K562 (cell line): ENCODE measurements around the gene AMDHD1. TPM values are rescaled to one million over a fixed set of nuclear protein-coding genes. Genes with fewer than 3 reads are reported as not detected.

Source experiments
- ATAC-seq: fragments of 200-7000 bp; cut with Tn5 transposase; 3 replicates; pipeline ENCODE4 v1.9.1; 2020; ENCODE audit warnings: moderate library complexity
- BruUV-seq: library from RNA; stranded (reverse); fragments of 400-500 nt; replicated peaks from 2 replicates; lab custom pipeline; 2021; lab: Mats Ljungman, UMichigan
- CTCF ChIA-PET: fragments of 300-600 bp; formaldehyde crosslinking; extraction: SDS; loops from one replicate; lab custom pipeline; 2021; ENCODE audit warnings: low intra/inter-chr PET ratio; lab: Yijun Ruan, JAX
- POLR2A ChIA-PET: fragments of 300-600, 350-650 bp; sonication (Branson Sonifier 250); formaldehyde crosslinking; extraction: SDS; loops from one replicate; lab custom pipeline; 2021; ENCODE audit warnings: antibody characterized with exemption, inconsistent platforms; lab: Yijun Ruan, JAX
- DNase-seq, 4 experiments: peaks; one replicate each; pipeline versions ENCODE4 v3.0.0 to v3.0.0-alpha.2; 2011 to 2018; ENCODE audit warnings: low spot score in 3 of 4, mixed read lengths in 3 of 4; ENCODE audit errors: extremely low read depth in 1 of 4
- FAIRE-seq: peaks from 2 replicates; lab custom pipeline; 2011; peaks lifted over from hg19 to GRCh38; lab: Jason Lieb, UNC
- H2AFZ ChIP-seq: 2 replicates; pipeline ENCODE4 v1.6.0; 2011; ENCODE audit warnings: low read depth, low read length, control low read depth, inconsistent platforms
- H3K27ac ChIP-seq: fragments of 200-600 bp; 3 replicates; pipeline ENCODE4 v1.8.0; 2011; ENCODE audit warnings: low read depth, mild to moderate bottlenecking, control low read depth, inconsistent platforms, low read length, moderate library complexity, mixed read lengths; ENCODE audit errors: extremely low read depth
- H3K27me3 ChIP-seq, 2 experiments: fragments of 300-600 bp in 1 of 2; 2 replicates in 1 of 2; 3 replicates in 1 of 2; pipeline versions ENCODE4 v1.6.0 to v1.8.0; 2011; ENCODE audit warnings: inconsistent platforms in 2 of 2, low read length in 2 of 2, mild to moderate bottlenecking in 1 of 2, mixed read lengths in 1 of 2, moderate library complexity in 1 of 2; ENCODE audit not compliant: control insufficient read depth in 2 of 2, insufficient read depth in 2 of 2
- H3K36me3 ChIP-seq: fragments of 300-600 bp; 3 replicates; pipeline ENCODE4 v1.8.0; 2011; ENCODE audit warnings: mild to moderate bottlenecking, low read length, inconsistent platforms; ENCODE audit not compliant: control insufficient read depth, insufficient read depth
- H3K4me1 ChIP-seq, 2 experiments: fragments of 200-600 bp in 1 of 2; replicated peaks in 1 of 2; 2 replicates in 1 of 2; 3 replicates in 1 of 2; pipeline versions ENCODE4 v1.5.1 to v1.8.0; 2011; ENCODE audit warnings: inconsistent platforms in 2 of 2, low read length in 2 of 2, mild to moderate bottlenecking in 1 of 2, mixed read lengths in 1 of 2, moderate library complexity in 1 of 2; ENCODE audit not compliant: control insufficient read depth in 2 of 2, insufficient read depth in 2 of 2
- H3K4me2 ChIP-seq: 2 replicates; pipeline ENCODE4 v1.6.1; 2011; ENCODE audit warnings: low read length, control low read depth, inconsistent platforms, mixed read lengths; ENCODE audit not compliant: insufficient read depth
- H3K4me3 ChIP-seq: fragments of 200-600 bp; sonication (generic), shearing (Covaris generic); 2 replicates; pipeline ENCODE4 v1.5.1; 2016; ENCODE audit warnings: control low read depth, inconsistent platforms
- H3K79me2 ChIP-seq: fragments of 200-600 bp; 3 replicates; pipeline ENCODE4 v1.8.0; 2011; ENCODE audit warnings: low read length, inconsistent platforms; ENCODE audit not compliant: control insufficient read depth, insufficient read depth
- H3K9ac ChIP-seq, 2 experiments: 2 replicates each; pipeline versions ENCODE4 v1.6.0 to v1.6.1; 2011; ENCODE audit warnings: low read depth in 2 of 2, low read length in 2 of 2, control low read depth in 1 of 2, inconsistent platforms in 1 of 2, mild to moderate bottlenecking in 1 of 2, mixed read lengths in 1 of 2; ENCODE audit not compliant: insufficient read depth in 1 of 2
- H3K9me1 ChIP-seq: one replicate; pipeline ENCODE4 v1.6.0; 2011; ENCODE audit warnings: inconsistent platforms, mild to moderate bottlenecking, low read length, moderate library complexity; ENCODE audit not compliant: control insufficient read depth, insufficient read depth
- H3K9me3 ChIP-seq: replicated peaks from 2 replicates; pipeline ENCODE4 v1.5.1; 2011; ENCODE audit warnings: low read depth, low read length, inconsistent platforms; ENCODE audit not compliant: control insufficient read depth, insufficient read depth
- H4K20me1 ChIP-seq: replicated peaks from 2 replicates; pipeline ENCODE4 v1.6.1; 2011; ENCODE audit warnings: low read length, inconsistent platforms, mixed read lengths; ENCODE audit not compliant: control insufficient read depth, insufficient read depth
- CBX1 ChIP-seq: sonication (generic); IDR thresholded peaks from 2 replicates; pipeline ENCODE4 v1.6.1; 2016; ENCODE audit warnings: antibody characterized with exemption, low read depth, mild to moderate bottlenecking
- DIDO1 ChIP-seq: fragments of 450-650 bp; IDR thresholded peaks from 2 replicates; pipeline ENCODE4 v1.6.1; 2016; ENCODE audit warnings: low read depth, missing biosample characterization, missing genetic modification characterization
- JUND ChIP-seq, 2 experiments: IDR thresholded peaks; 2 replicates in 1 of 2; 3 replicates in 1 of 2; pipeline ENCODE4 v1.6.1; 2011; ENCODE audit warnings: borderline replicate concordance in 2 of 2, low read depth in 2 of 2, low read length in 2 of 2, improper control_type of control experiment in 1 of 2, missing biosample characterization in 1 of 2, missing genetic modification characterization in 1 of 2, missing genetic modification reagents in 1 of 2
- MTF1 ChIP-seq: fragments of 250-450 bp; sonication (Bioruptor Pico); IDR thresholded peaks from 2 replicates; pipeline ENCODE4 v1.9.0; 2021; ENCODE audit warnings: moderate library complexity, mild to moderate bottlenecking, inconsistent platforms, borderline replicate concordance
- PKNOX1 ChIP-seq: fragments of 450-650 bp; IDR thresholded peaks from 2 replicates; pipeline ENCODE4 v1.6.1; 2016
- PYGO2 ChIP-seq: fragments of 450-650 bp; IDR thresholded peaks from 2 replicates; pipeline ENCODE4 v1.6.1; 2016; ENCODE audit warnings: mild to moderate bottlenecking, missing genetic modification characterization, moderate library complexity, missing compliant biosample characterization
- RHOXF2B ChIP-seq: fragments of 250-450 bp; sonication (Bioruptor Pico); conservative IDR thresholded peaks from 2 replicates; pipeline ENCODE4 v1.5.1; 2021
- TFAM ChIP-seq: fragments of 250-450 bp; sonication (Bioruptor Pico); conservative IDR thresholded peaks from 2 replicates; pipeline ENCODE4 v1.5.0; 2021; ENCODE audit warnings: mild to moderate bottlenecking, moderate library complexity
- THRB ChIP-seq: fragments of 450-650 bp; formaldehyde crosslinking; conservative IDR thresholded peaks from 2 replicates; pipeline ENCODE4 v1.4.0; 2022; ENCODE audit warnings: mild to moderate bottlenecking, missing genetic modification characterization
- ZNF695 ChIP-seq: fragments of 450-650 bp; formaldehyde crosslinking; IDR thresholded peaks from 2 replicates; pipeline ENCODE4 v1.4.0; 2020; ENCODE audit warnings: mild to moderate bottlenecking, moderate library complexity
- WGBS: fragments of 100-300 bp; shearing (Covaris generic); methylation state at CpG from one replicate; pipeline ENCODE4 v1.1.6; 2016; ENCODE audit warnings: low coverage, mixed read lengths; ENCODE audit not compliant: insufficient coverage; ENCODE audit errors: missing lambda C conversion rate; 5-methylcytosine and 5-hydroxymethylcytosine counted together
- in situ Hi-C: fragments of 300-500 bp; cut with MboI; formaldehyde crosslinking; loops from 4 replicates; pipeline ENCODE4 v1.15.0; 2018; ENCODE audit warnings: inconsistent platforms, mixed read lengths
- intact Hi-C: fragments of 100-400 bp; cut with micrococcal nuclease; formaldehyde crosslinking; loops from 2 replicates; pipeline ENCODE4 v1.14.2; 2022
- polyA plus RNA-seq, 8 experiments: library from polyadenylated mRNA; depleted of rRNA in 4 of 8; stranded (reverse) in 5 of 8; unstranded in 3 of 8; fragments of >200 nt; fragmentation: Nextera tagmentation in 2 of 8; fragmentation: Illumina TruSeq in 1 of 8; extraction: Ambion mirVana in 2 of 8; extraction: Trizol in 1 of 8; gene quantifications; 2 replicates each; pipeline versions ENCODE4 v1.2.1 to v1.2.3, GENCODE V29; 2011 to 2014; ENCODE audit warnings: inconsistent platforms in 1 of 8, missing spikeins in 1 of 8
- total RNA-seq, 7 experiments: library from RNA; depleted of rRNA in 6 of 7; stranded (reverse); fragments of >200 nt in 6 of 7; fragmentation: Illumina TruSeq in 2 of 7; extraction: Trizol in 2 of 7; gene quantifications; 2 replicates each; pipeline versions ENCODE4 v1.2.1 to v1.2.3, GENCODE V29; 2011 to 2021; ENCODE audit warnings: low replicate concordance in 1 of 7

Gene AMDHD1
- total and polyA plus RNA-seq, 9 of the 15 experiments (the other 6 are each of a cell fraction or from before 2014, with no cell fraction given): not detected

- FAIRE-seq (no peak), DNase-seq (no peak), ATAC-seq (no peak)
- Histone ChIP-seq H3K9me3 (no peaks in the 10 kb centered on the region), H2AFZ (no peak overlapping the region), H4K20me1 (no peaks in the 10 kb centered on the region), H3K27me3 (peaks cover 3 to 14% of the 10 kb centered on the region in 2 experiments; a peak in 3 of 5 replicates), H3K4me1 (peaks cover 0 to 10% of the 10 kb centered on the region in 2 experiments; a peak in 2 of 5 replicates), H3K27ac (no peak overlapping the region), H3K9ac (no peak overlapping the region), H3K79me2 (no peaks in the 10 kb centered on the region), H3K4me2 (no peak overlapping the region), H3K9me1 (no peaks in the 10 kb centered on the region), H3K36me3 (no peaks in the 10 kb centered on the region), H3K4me3 (no peak overlapping the region)
- no peak for TF ChIP-seq MTF1
- no peak for TF ChIP-seq DIDO1 (tag)
- TF ChIP-seq THRB (CRISPR knock-in tag): no peak
- no peak for TF ChIP-seq PKNOX1
- TF ChIP-seq JUND (IDR thresholded peaks at IDR 0.05; ENCODE audit: borderline replicate concordance, low read depth, low read length): no peak
- TF ChIP-seq JUND (tag; IDR thresholded peaks at IDR 0.05; ENCODE audit: borderline replicate concordance, low read depth, low read length): no peak
- TF ChIP-seq CBX1: no peak
- TF ChIP-seq TFAM (CRISPR knock-in tag): no peak
- TF ChIP-seq RHOXF2B: no peak
- no peak for TF ChIP-seq PYGO2
- TF ChIP-seq ZNF695 (CRISPR knock-in tag): no peak
- no TSS peak for BruUV-seq
- ChIA-PET POLR2A (interaction anchor here (0.9 to 1.9 kb wide), 2 partner anchors 11 kb away, joined by 3 to 6 read pairs; no protein-coding TSS in a partner anchor), CTCF (no interaction called here)
- 14% methylated on average over 10 of the region's 10 CpGs for WGBS
- in situ Hi-C loops (no loop called here), intact Hi-C loops (no loop called here)
Measured at GRCh38 chr12:95944108-95944704, 1.1 kb downstream of the AMDHD1 start.
